Panc1 (cell line): Measurements from ENCODE around the gene BRK1.
"Not testable (repeated sequence)": the region's sequence is repeated elsewhere in the genome, so short reads cannot be mapped to it uniquely, and the experiment has no call there.

Source experiments
- CTCF ChIP-seq: fragments of 450-650 bp; IDR thresholded peaks from 2 replicates; pipeline ENCODE4 v1.5.1; 2017; ENCODE audit warnings: mild to moderate bottlenecking
- POLR2AphosphoS5 ChIP-seq: IDR thresholded peaks from 2 replicates; pipeline ENCODE4 v1.6.1; 2012; ENCODE audit warnings: mild to moderate bottlenecking, low read depth, low read length, moderate library complexity
- SIN3A ChIP-seq: IDR thresholded peaks from 2 replicates; pipeline ENCODE4 v1.6.1; 2012; ENCODE audit warnings: low read depth, mild to moderate bottlenecking, low read length, moderate library complexity, borderline replicate concordance; ENCODE audit not compliant: insufficient read depth

DNA sequence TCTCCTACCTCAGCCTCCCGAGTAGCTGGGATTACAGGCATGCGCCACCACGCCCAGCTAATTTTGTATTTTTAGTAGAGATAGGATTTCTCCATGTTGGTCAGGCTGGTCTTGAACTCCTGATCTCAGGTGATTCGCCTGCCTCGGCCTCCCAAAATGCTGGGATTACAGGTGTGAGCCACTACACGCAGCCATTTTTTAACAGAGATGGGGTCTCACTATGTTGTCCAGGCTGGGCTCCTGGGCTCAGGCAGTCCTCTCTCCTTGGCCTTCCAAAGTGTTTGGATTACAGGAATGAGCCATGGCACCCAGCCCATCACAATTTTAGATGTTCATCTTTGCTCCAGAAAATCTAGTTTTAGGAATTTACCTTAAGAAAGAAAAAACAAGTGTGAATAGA is 43.1 kb downstream of the BRK1 start:
- TF ChIP-seq POLR2AphosphoS5, CTCF, SIN3A: not testable (repeated sequence)
